ENCODE measurements around the gene SCN10A. TPM values are rescaled to one million over a fixed set of nuclear protein-coding genes. Genes with fewer than 3 reads are reported as not detected.

The SCN10A gene
- total RNA-seq, 4 donors from 2014 or later: not detected

GRCh38 chr3:38756892-38757291 lies 59.1 kb downstream of the SCN10A start:
- TF ChIP-seq CTCF (IDR thresholded peaks at IDR 0.05; ENCODE audit: low read depth): no peak

- TF ChIP-seq CTCF (IDR thresholded peaks at IDR 0.05; ENCODE audit: low read depth): no peak
These were observed 60.9 kb downstream of the SCN10A start for GRCh38 chr3:38755130-38755529.

GRCh38 chr3:38746641-38747040 lies 69.4 kb downstream of the SCN10A start:
- TF ChIP-seq CTCF (IDR thresholded peaks at IDR 0.05; ENCODE audit: low read depth): no peak

- TF ChIP-seq CTCF (IDR thresholded peaks at IDR 0.05; ENCODE audit: low read depth): no peak
These were observed 73.0 kb downstream of the SCN10A start for GRCh38 chr3:38743043-38743442.

GRCh38 chr3:38742550-38742949 lies 73.5 kb downstream of the SCN10A start:
- TF ChIP-seq CTCF (IDR thresholded peaks at IDR 0.05; ENCODE audit: low read depth): no peak

- TF ChIP-seq CTCF (IDR thresholded peaks at IDR 0.05; ENCODE audit: low read depth): no peak
These were observed 75.5 kb downstream of the SCN10A start for GRCh38 chr3:38740537-38740936.

- no peak for TF ChIP-seq CTCF (IDR thresholded peaks at IDR 0.05; ENCODE audit: low read depth)
These were observed 76.1 kb downstream of the SCN10A start for GRCh38 chr3:38739931-38740330.

- no peak for TF ChIP-seq CTCF (IDR thresholded peaks at IDR 0.05; ENCODE audit: low read depth)
These were observed 76.7 kb downstream of the SCN10A start for GRCh38 chr3:38739396-38739689.

Data from subcutaneous adipose tissue (tissue), 4 donors.